Measurements from ENCODE around the gene CDK4.

The CDK4 gene

GRCh38 chr12:57757771-57758170, 5.7 kb upstream of the CDK4 start:
- H3K36me3 Mint-ChIP-seq (ENCODE audit: insufficient read depth), result peaks cover 18% of the 10 kb centered on the region
- ATAC-seq (replicated peaks) (no peak), DNase-seq (no peak)
- no peak overlapping the region for H3K4me3 Mint-ChIP-seq
- no peak overlapping the region for H3K27ac Mint-ChIP-seq
- H3K27me3 Mint-ChIP-seq, result no peaks in the 10 kb centered on the region
- no peaks in the 10 kb centered on the region for H3K9me3 Mint-ChIP-seq
- H3K4me1 Mint-ChIP-seq (ENCODE audit: low read depth in 2 of 2), result peaks cover 31 to 43% of the 10 kb centered on the region in 2 donors

GRCh38 chr12:57756406-57757341, 4.6 kb upstream of the CDK4 start:
- ATAC-seq (replicated peaks) (peak; percentile 16), DNase-seq (peak; percentile 59 to 69 (median 63))
- peak overlapping the region; percentile 80 to 88 for H3K27ac Mint-ChIP-seq
- H3K4me3 Mint-ChIP-seq, result peak overlapping the region; percentile 85
- no peaks in the 10 kb centered on the region for H3K9me3 Mint-ChIP-seq
- H3K27me3 Mint-ChIP-seq, result no peaks in the 10 kb centered on the region
- peaks cover 29% of the 10 kb centered on the region for H3K36me3 Mint-ChIP-seq (ENCODE audit: insufficient read depth)
- H3K4me1 Mint-ChIP-seq (ENCODE audit: low read depth in 2 of 2), result peaks cover 36 to 54% of the 10 kb centered on the region in 2 donors

GRCh38 chr12:57755454-57756372, 3.6 kb upstream of the CDK4 start:
- Mint-ChIP-seq H3K9me3 (no peaks in the 10 kb centered on the region), H3K27me3 (no peaks in the 10 kb centered on the region), H3K36me3 (ENCODE audit: insufficient read depth) (peaks cover 29% of the 10 kb centered on the region), H3K27ac (peak overlapping the region; percentile 80 to 88), H3K4me3 (peak overlapping the region; percentile 85), H3K4me1 (ENCODE audit: low read depth in 2 of 2) (peaks cover 42 to 62% of the 10 kb centered on the region in 2 donors)
- ATAC-seq (replicated peaks), result peak; percentile 13
- peak; percentile 43 to 53 (median 44) for DNase-seq

- Mint-ChIP-seq H3K4me3 (peak overlapping the region; percentile 85), H3K4me1 (ENCODE audit: low read depth in 2 of 2) (peaks cover 45 to 66% of the 10 kb centered on the region in 2 donors), H3K9me3 (no peaks in the 10 kb centered on the region), H3K36me3 (ENCODE audit: insufficient read depth) (peaks cover 29% of the 10 kb centered on the region), H3K27ac (no peak overlapping the region), H3K27me3 (no peaks in the 10 kb centered on the region)
- ATAC-seq (replicated peaks) (no peak), DNase-seq (no peak)
These were observed 3.0 kb upstream of the CDK4 start for GRCh38 chr12:57755194-57755453.

- Mint-ChIP-seq H3K36me3 (ENCODE audit: insufficient read depth) (peaks cover 29% of the 10 kb centered on the region), H3K27ac (peak within 1 kb of the TSS; percentile 86 to 89), H3K4me1 (ENCODE audit: low read depth in 2 of 2) (peaks cover 42 to 64% of the 10 kb centered on the region in 2 donors), H3K4me3 (peak within 1 kb of the TSS; percentile 85 to 86), H3K9me3 (no peaks in the 10 kb centered on the region), H3K27me3 (no peaks in the 10 kb centered on the region)
- ATAC-seq (replicated peaks) (peak; percentile 31), DNase-seq (peak; percentile 62 to 75 (median 72))
These were observed 2.5 kb upstream of the CDK4 start, which contains the start of gene MARCHF9 for GRCh38 chr12:57754411-57755193. Gene MARCHF9 (plus strand): TSS chr12:57755103. CDS start chr12:57755529, 426 bp downstream.

GRCh38 chr12:57753756-57754337, 1.7 kb upstream of the CDK4 start:
- H3K27me3 Mint-ChIP-seq, result no peaks in the 10 kb centered on the region
- DNase-seq (no peak), ATAC-seq (replicated peaks) (no peak)
- no peaks in the 10 kb centered on the region for H3K9me3 Mint-ChIP-seq
- peak overlapping the region; percentile 82 to 86 for H3K4me3 Mint-ChIP-seq
- H3K27ac Mint-ChIP-seq, result peak overlapping the region; percentile 86 to 89
- peaks cover 37 to 57% of the 10 kb centered on the region in 2 donors for H3K4me1 Mint-ChIP-seq (ENCODE audit: low read depth in 2 of 2)
- H3K36me3 Mint-ChIP-seq (ENCODE audit: insufficient read depth), result peaks cover 32% of the 10 kb centered on the region

- Mint-ChIP-seq H3K9me3 (no peaks in the 10 kb centered on the region), H3K27ac (peak overlapping the region; percentile 86 to 89), H3K36me3 (ENCODE audit: insufficient read depth) (peaks cover 39% of the 10 kb centered on the region), H3K27me3 (no peaks in the 10 kb centered on the region), H3K4me1 (ENCODE audit: low read depth in 2 of 2) (peaks cover 37 to 57% of the 10 kb centered on the region in 2 donors), H3K4me3 (peak overlapping the region; percentile 84 to 96)
- ATAC-seq (replicated peaks), result no peak
- no peak for DNase-seq
These were observed 524 bp upstream of the CDK4 start for GRCh38 chr12:57752668-57753000.

GRCh38 chr12:57751432-57751787, 700 bp downstream of the CDK4 start:
- Mint-ChIP-seq H3K27ac (peak overlapping the region; percentile 86 to 89), H3K27me3 (no peaks in the 10 kb centered on the region), H3K36me3 (ENCODE audit: insufficient read depth) (peaks cover 43% of the 10 kb centered on the region), H3K4me1 (ENCODE audit: low read depth in 2 of 2) (peaks cover 31 to 49% of the 10 kb centered on the region in 2 donors), H3K4me3 (peak overlapping the region; percentile 84 to 96), H3K9me3 (no peaks in the 10 kb centered on the region)
- ATAC-seq (replicated peaks), result no peak
- no peak for DNase-seq

GRCh38 chr12:57750561-57751431, 1.3 kb downstream of the CDK4 start:
- H3K27me3 Mint-ChIP-seq, result no peaks in the 10 kb centered on the region
- peak overlapping the region; percentile 86 to 89 for H3K27ac Mint-ChIP-seq
- DNase-seq, result no peak
- H3K9me3 Mint-ChIP-seq, result no peaks in the 10 kb centered on the region
- peaks cover 28 to 49% of the 10 kb centered on the region in 2 donors for H3K4me1 Mint-ChIP-seq (ENCODE audit: low read depth in 2 of 2)
- H3K36me3 Mint-ChIP-seq (ENCODE audit: insufficient read depth), result peaks cover 40% of the 10 kb centered on the region
- H3K4me3 Mint-ChIP-seq, result peak overlapping the region; percentile 84 to 96
- ATAC-seq (replicated peaks), result no peak

GRCh38 chr12:57749061-57749460, 3.0 kb downstream of the CDK4 start:
- H3K36me3 Mint-ChIP-seq (ENCODE audit: insufficient read depth), result peaks cover 55% of the 10 kb centered on the region
- ATAC-seq (replicated peaks) (no peak), DNase-seq (no peak)
- peak overlapping the region in 1 of 2 donors; percentile 52 for H3K27ac Mint-ChIP-seq
- no peaks in the 10 kb centered on the region for H3K9me3 Mint-ChIP-seq
- no peaks in the 10 kb centered on the region for H3K27me3 Mint-ChIP-seq
- H3K4me3 Mint-ChIP-seq, result no peak overlapping the region
- H3K4me1 Mint-ChIP-seq (ENCODE audit: low read depth in 2 of 2), result peaks cover 36 to 58% of the 10 kb centered on the region in 2 donors

- peak overlapping the region; percentile 94 to 96 for H3K27ac Mint-ChIP-seq
- no peak for DNase-seq
- H3K27me3 Mint-ChIP-seq, result no peaks in the 10 kb centered on the region
- no peak for ATAC-seq (replicated peaks)
- peaks cover 55% of the 10 kb centered on the region for H3K36me3 Mint-ChIP-seq (ENCODE audit: insufficient read depth)
- peak overlapping the region; percentile 96 for H3K4me3 Mint-ChIP-seq
- peaks cover 34 to 43% of the 10 kb centered on the region in 2 donors for H3K4me1 Mint-ChIP-seq (ENCODE audit: low read depth in 2 of 2)
- H3K9me3 Mint-ChIP-seq, result no peaks in the 10 kb centered on the region
These were observed 6.1 kb downstream of the CDK4 start for GRCh38 chr12:57746025-57746424.

GRCh38 chr12:57745485-57745881, 6.6 kb downstream of the CDK4 start:
- Mint-ChIP-seq H3K4me3 (peak overlapping the region; percentile 96), H3K4me1 (ENCODE audit: low read depth in 2 of 2) (peaks cover 39 to 44% of the 10 kb centered on the region in 2 donors), H3K36me3 (ENCODE audit: insufficient read depth) (peaks cover 61% of the 10 kb centered on the region), H3K27me3 (no peaks in the 10 kb centered on the region), H3K27ac (peak overlapping the region; percentile 94 to 96), H3K9me3 (no peaks in the 10 kb centered on the region)
- DNase-seq (no peak), ATAC-seq (replicated peaks) (no peak)

All from effector memory CD8-positive, alpha-beta T cell (primary cell).